GM18498 (cell line): ENCODE data around the gene EXOC6.
"Not testable (repeated sequence)": the region's sequence is repeated elsewhere in the genome, so short reads cannot be mapped to it uniquely, and the experiment has no call there.

Experiments
- ATAC-seq: cut with Tn5 transposase; IDR thresholded peaks from one replicate; pipeline ENCODE4 v1.9.1; 2021; ENCODE audit warnings: mild to moderate bottlenecking, moderate library complexity; ENCODE audit not compliant: unreplicated experiment

The EXOC6 gene

GRCh38 chr10:92929896-92930295 is 81.6 kb downstream of the EXOC6 start:
- ATAC-seq, result no peak

GRCh38 chr10:92931597-92931996 is 83.3 kb downstream of the EXOC6 start:
- no peak for ATAC-seq

GRCh38 chr10:92937876-92938275 is 89.6 kb downstream of the EXOC6 start:
- ATAC-seq, result no peak

GRCh38 chr10:92938841-92939240 is 90.5 kb downstream of the EXOC6 start:
- no peak for ATAC-seq

DNA sequence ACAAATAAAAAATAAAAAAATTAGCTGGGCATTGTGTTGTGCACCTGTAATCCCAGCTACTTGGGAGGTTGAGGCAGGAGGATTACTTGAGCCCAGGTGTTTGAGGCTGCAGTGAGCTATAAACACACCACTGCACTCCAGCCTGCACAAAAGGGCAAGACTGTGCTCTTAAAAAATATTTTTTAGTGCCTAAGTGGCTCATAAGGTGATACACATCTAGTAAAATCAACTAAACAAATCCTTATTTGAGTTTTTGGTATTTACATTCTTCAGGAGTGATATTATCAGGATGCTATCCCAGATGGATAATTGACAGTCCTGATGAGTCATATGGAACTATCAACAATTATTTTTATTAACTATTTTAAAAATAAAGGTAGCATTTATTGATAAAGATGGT is 93.9 kb downstream of the EXOC6 start:
- ATAC-seq, result no peak

- no peak for ATAC-seq
These were observed 98.2 kb downstream of the EXOC6 start for GRCh38 chr10:92946491-92946890.

- not testable (repeated sequence) for ATAC-seq
These were observed 104.3 kb downstream of the EXOC6 start for GRCh38 chr10:92952573-92952972.

- no peak for ATAC-seq
These were observed 109.1 kb downstream of the EXOC6 start for GRCh38 chr10:92957223-92958010.

- ATAC-seq, result no peak
These were observed 113.3 kb downstream of the EXOC6 start for GRCh38 chr10:92961638-92962037.

DNA sequence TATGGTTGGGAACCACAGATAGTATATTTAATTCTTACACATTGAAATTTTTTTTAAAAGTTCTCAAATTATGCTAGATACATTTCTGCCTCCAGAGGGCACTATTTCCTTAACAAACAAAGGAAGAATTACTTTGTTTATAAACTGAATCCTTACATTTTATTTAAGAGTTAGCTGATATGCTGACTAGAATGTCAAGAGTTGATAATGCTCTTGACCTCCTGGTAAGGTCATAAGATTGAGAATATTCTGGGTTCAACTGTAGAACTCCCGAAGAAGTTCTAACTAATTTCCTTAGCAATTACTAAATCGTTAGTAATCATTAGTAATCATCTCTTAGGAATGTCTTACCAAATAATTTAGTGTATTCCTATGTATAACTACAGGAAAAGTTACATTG is 117.0 kb downstream of the EXOC6 start:
- no peak for ATAC-seq

- no peak for ATAC-seq
These were observed 119.3 kb downstream of the EXOC6 start for GRCh38 chr10:92967641-92968040.

GRCh38 chr10:92969151-92969550 is 120.8 kb downstream of the EXOC6 start:
- no peak for ATAC-seq

DNA sequence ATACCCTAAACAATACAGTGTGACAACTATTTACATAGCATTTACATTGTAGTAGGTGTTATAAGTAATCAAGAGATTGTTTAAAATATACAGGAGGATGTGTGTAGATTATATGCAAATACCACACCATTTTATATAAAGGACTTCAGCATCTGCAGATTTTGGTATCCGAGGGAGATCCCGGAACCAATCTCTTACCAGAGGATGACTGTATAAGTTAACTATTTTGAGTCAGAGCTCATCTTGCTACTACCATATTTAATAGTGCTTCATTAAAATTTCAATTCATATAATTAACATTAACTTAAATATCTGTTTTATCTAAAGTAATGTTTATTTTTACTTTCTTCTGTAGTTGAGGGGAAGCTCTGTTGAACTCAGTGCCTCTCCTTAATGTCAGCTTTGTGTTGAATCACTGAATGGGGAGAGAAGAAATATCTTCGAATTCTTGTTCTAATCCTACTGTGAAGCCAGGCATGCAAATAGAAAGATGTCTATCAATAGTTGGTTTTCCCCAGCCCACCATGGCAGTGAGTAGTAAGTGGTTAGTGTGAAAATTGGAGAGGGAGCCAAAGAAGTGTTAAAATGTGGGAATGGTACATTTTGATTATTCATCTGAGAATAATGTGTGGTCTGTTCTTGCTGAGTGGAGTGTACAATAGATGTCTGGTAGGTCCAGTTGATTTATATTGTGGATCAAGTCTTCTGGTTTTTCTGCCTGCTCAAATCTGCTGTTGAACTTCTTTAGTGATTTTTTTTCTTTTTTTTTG is 122.2 kb downstream of the EXOC6 start:
- no peak for ATAC-seq

- ATAC-seq, result no peak
These were observed 123.9 kb downstream of the EXOC6 start for GRCh38 chr10:92972066-92972870.

DNA sequence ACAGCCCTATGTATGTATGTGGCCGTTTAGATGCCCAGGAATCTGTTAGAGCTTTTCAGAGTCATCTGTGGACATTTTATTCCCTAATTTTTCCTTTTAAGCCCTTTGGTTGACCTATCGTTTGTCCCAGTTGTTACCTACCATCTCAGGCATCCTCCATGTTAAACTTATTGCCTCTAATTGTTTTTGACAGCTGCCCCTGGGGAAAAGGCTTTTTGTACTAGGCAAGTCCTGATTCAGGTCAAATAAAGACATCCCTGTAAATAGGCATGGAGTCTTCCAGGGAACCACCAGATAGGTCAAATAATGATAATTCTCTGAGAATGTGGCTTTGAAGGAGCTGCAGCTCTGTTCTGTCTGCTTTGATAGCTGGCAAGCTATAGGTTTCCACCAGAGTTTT is 124.6 kb downstream of the EXOC6 start:
- ATAC-seq, result no peak

DNA sequence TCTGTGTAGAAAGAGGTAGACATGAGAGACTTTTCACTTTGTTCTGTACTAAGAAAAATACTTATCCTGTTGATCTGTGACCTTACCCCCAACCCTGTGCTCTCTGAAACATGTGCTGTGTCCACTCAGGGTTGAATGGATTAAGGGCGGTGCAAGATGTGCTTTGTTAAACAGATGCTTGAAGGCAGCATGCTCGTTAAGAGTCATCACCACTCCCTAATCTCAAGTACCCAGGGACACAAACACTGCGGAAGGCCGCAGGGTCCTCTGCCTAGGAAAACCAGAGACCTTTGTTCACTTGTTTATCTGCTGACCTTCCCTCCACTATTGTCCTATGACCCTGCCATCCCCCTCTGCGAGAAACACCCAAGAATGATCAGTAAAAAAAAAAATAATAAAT is 128.0 kb downstream of the EXOC6 start:
- not testable (repeated sequence) for ATAC-seq

GRCh38 chr10:92989250-92989649 is 140.9 kb downstream of the EXOC6 start:
- no peak for ATAC-seq

DNA sequence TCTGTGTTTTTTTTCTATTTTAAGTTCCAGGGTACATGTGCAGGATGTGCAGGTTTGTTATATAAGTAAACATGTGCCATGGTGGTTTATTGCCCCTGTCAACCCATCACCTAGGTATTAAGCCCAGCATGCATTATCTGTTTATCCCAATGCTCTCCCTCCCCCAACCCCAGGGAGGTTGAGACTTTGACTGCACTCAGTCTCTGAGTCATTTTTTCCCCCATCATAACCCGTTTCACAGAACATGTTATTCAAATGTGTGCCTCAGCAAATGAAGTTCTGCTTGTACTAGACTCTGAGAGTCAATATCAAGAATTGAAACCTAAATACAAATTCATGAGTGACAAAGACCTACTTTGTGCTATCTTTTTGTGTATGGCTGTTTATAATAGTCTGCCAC is 142.3 kb downstream of the EXOC6 start:
- no peak for ATAC-seq

DNA sequence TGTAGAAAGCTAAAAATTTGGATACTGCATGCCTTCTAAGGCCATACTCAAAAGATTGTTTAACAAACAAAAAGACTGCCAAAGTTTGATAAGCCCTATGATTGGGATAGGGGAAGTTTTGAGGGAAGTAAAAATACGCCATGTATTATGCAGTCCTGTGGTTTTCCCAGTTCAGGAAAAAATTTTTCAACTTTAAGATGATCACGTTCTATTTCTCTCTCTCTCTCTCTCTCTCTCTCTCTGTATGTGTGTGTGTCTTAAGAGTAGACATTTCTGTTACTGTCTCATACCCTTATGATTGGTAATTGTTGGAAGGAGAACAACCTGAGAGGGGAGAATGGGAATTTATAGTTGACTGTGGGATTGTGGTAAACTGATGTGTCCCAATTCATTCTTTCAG is 143.2 kb downstream of the EXOC6 start:
- no peak for ATAC-seq

DNA sequence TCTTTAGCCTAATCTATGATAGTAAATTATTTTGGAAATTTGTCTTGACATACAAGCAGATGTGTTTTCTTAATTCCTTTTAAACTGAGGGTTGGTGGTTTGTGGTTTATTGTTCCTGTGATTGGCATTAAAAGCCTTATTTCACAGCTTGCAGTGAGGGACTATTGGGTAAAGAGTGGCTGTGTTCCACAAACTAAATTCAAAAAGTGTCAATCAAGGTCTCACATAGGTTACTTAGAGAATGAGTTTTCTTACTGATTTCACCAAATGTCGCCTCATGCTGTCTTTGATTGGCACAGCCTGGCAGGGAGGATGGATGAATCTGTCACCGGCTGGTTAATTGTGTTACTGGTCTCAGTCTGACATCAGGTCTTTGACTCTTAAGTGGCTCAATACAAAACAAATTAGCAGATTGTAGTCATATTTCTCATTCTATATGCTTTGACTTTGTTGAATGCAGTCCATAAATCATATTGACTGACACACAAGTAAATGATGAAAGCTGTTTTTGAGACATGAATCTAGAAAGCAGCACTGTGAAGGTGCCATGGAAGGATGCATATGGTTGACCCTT is 145.5 kb downstream of the EXOC6 start:
- no peak for ATAC-seq

- ATAC-seq, result no peak
These were observed 147.2 kb downstream of the EXOC6 start for GRCh38 chr10:92995509-92995908.
